T47D (cell line): ENCODE measurements around the gene MUC5B.

Experiments used
- DNase-seq, 2 experiments: peaks; one replicate each; pipeline versions ENCODE4 v3.0.0 to v3.0.0-alpha.2; 2011 to 2012; ENCODE audit warnings: low read depth in 1 of 2, low spot score in 1 of 2
- JUND ChIP-seq: IDR thresholded peaks from 2 replicates; pipeline ENCODE4 v1.6.1; 2012; ENCODE audit warnings: low read depth
- in situ Hi-C: cut with HindIII; loops from 2 replicates; pipeline ENCODE4 v1.10.0; 2016; ENCODE audit warnings: low sequenced_read_pairs, low pct_unique_long_range_greater_than_20kb

Gene MUC5B

GRCh38 chr11:1301220-1302000, 78.5 kb downstream of the MUC5B start:
- no peak for TF ChIP-seq JUND
- in situ Hi-C loops, result no loop called here
- DNase-seq, result no peak

- TF ChIP-seq JUND, result no peak
- in situ Hi-C loops, result no loop called here
- no peak for DNase-seq
Observed at GRCh38 chr11:1302041-1302460, 79.2 kb downstream of the MUC5B start.

GRCh38 chr11:1302461-1303125, 79.7 kb downstream of the MUC5B start:
- no peak for TF ChIP-seq JUND
- DNase-seq, result no peak
- in situ Hi-C loops, result no loop called here

GRCh38 chr11:1303126-1303821, 80.4 kb downstream of the MUC5B start:
- in situ Hi-C loops, result no loop called here
- peak in 1 of 2 experiments; percentile 85 for DNase-seq
- no peak for TF ChIP-seq JUND

GRCh38 chr11:1303973-1304372, 81.1 kb downstream of the MUC5B start:
- in situ Hi-C loops, result no loop called here
- TF ChIP-seq JUND, result no peak
- DNase-seq, result no peak

GRCh38 chr11:1304380-1304779, 81.5 kb downstream of the MUC5B start:
- in situ Hi-C loops, result no loop called here
- no peak for TF ChIP-seq JUND

GRCh38 chr11:1305063-1305495, 82.2 kb downstream of the MUC5B start:
- in situ Hi-C loops, result no loop called here
- DNase-seq, result no peak

More at GRCh38 chr11:1304380-1304779, 81.5 kb downstream of the MUC5B start:
- DNase-seq, result no peak

GRCh38 chr11:1305501-1306056, 82.7 kb downstream of the MUC5B start:
- DNase-seq, result no peak
- no peak for TF ChIP-seq JUND
- in situ Hi-C loops, result no loop called here

More at GRCh38 chr11:1305063-1305495, 82.2 kb downstream of the MUC5B start:
- TF ChIP-seq JUND, result no peak

- no peak for TF ChIP-seq JUND
- in situ Hi-C loops, result no loop called here
- DNase-seq, result no peak
Observed at GRCh38 chr11:1306186-1307162, 83.6 kb downstream of the MUC5B start.

- no peak for TF ChIP-seq JUND
- DNase-seq, result no peak
- in situ Hi-C loops, result no loop called here
Observed at GRCh38 chr11:1307163-1307870, 84.5 kb downstream of the MUC5B start.
